CD4-positive, CD25-positive, alpha-beta regulatory T cell (primary cell): ENCODE data around the gene ZNF609. TPM values are rescaled to one million over a fixed set of nuclear protein-coding genes. Genes with fewer than 3 reads are reported as not detected.
"Not testable (repeated sequence)": the region's sequence is repeated elsewhere in the genome, so short reads cannot be mapped to it uniquely, and the experiment has no call there.

ENCODE experiments used
- ATAC-seq, 2 donors: fragments of 150-1000 bp; cut with Tn5 transposase; one replicate each; pipeline ENCODE4 v1.10.0; 2021; ENCODE audit warnings: low read depth in 2 of 2, moderate number of reproducible peaks in 2 of 2, moderate library complexity in 1 of 2
- DNase-seq, 3 donors: peaks; one replicate each; pipeline versions ENCODE4 v3.0.0 to v3.0.0-alpha.2; 2012 to 2022; ENCODE audit warnings: mixed read lengths in 1 of 3
- H3K27ac ChIP-seq: one replicate; pipeline ENCODE4 v1.7.0; 2013; ENCODE audit warnings: mild to moderate bottlenecking, low read length; ENCODE audit not compliant: insufficient read depth, poor library complexity, severe bottlenecking
- H3K27me3 ChIP-seq: one replicate; pipeline ENCODE4 v1.7.0; 2013; ENCODE audit warnings: low read length; ENCODE audit not compliant: control insufficient read depth, insufficient read depth
- H3K36me3 ChIP-seq: one replicate; pipeline ENCODE4 v1.7.0; 2013; ENCODE audit warnings: mild to moderate bottlenecking, low read length, moderate library complexity; ENCODE audit not compliant: control insufficient read depth, insufficient read depth
- H3K4me1 ChIP-seq: 2 replicates; pipeline ENCODE4 v1.7.0; 2013; ENCODE audit warnings: mild to moderate bottlenecking, low read length; ENCODE audit not compliant: insufficient read depth, control insufficient read depth, poor library complexity, severe bottlenecking
- H3K4me3 ChIP-seq: one replicate; pipeline ENCODE4 v1.7.0; 2013; ENCODE audit warnings: low read depth, mild to moderate bottlenecking, low read length, moderate library complexity
- H3K9me3 ChIP-seq, 2 experiments: 1 replicate in 1 of 2; 2 replicates in 1 of 2; pipeline ENCODE4 v1.7.0; 2013; ENCODE audit warnings: low read length in 2 of 2, mild to moderate bottlenecking in 1 of 2, moderate library complexity in 1 of 2; ENCODE audit not compliant: control insufficient read depth in 2 of 2
- H3K27ac Mint-ChIP-seq, 3 donors: one replicate each; pipeline ENCODE4 v1.8.0; 2020 to 2022; ENCODE audit warnings: mild to moderate bottlenecking in 3 of 3, mixed read lengths in 3 of 3, moderate library complexity in 2 of 3
- H3K27me3 Mint-ChIP-seq: one replicate; pipeline ENCODE4 v1.8.0; 2022; ENCODE audit warnings: mild to moderate bottlenecking, mixed read lengths
- H3K36me3 Mint-ChIP-seq: one replicate; pipeline ENCODE4 v1.8.0; 2020; ENCODE audit warnings: mixed read lengths
- H3K4me1 Mint-ChIP-seq, 4 donors: one replicate each; pipeline ENCODE4 v1.8.0; 2020 to 2022; ENCODE audit warnings: mixed read lengths in 4 of 4, mild to moderate bottlenecking in 1 of 4
- H3K4me3 Mint-ChIP-seq, 4 donors: one replicate each; pipeline ENCODE4 v1.8.0; 2020 to 2022; ENCODE audit warnings: mild to moderate bottlenecking in 4 of 4, mixed read lengths in 4 of 4, moderate library complexity in 3 of 4
- H3K9me3 Mint-ChIP-seq, 7 donors: one replicate each; pipeline ENCODE4 v1.8.0; 2020 to 2022; ENCODE audit warnings: mixed read lengths in 7 of 7, mild to moderate bottlenecking in 3 of 7, moderate library complexity in 2 of 7
- polyA plus RNA-seq, 4 donors: library from polyadenylated mRNA; unstranded; fragments of 300-500 nt; fragmentation: Illumina TruSeq; gene quantifications; one replicate each; pipeline ENCODE4 v1.2.3, GENCODE V29; 2021
- total RNA-seq: library from RNA; stranded (reverse); gene quantifications from one replicate; pipeline ENCODE4 v1.2.3, GENCODE V29; 2022

The ZNF609 gene
- total and polyA plus RNA-seq, 5 donors from 2014 or later: 0.64 to 39.0 (median 2.0) TPM

GRCh38 chr15:64604319-64604718, 143.9 kb downstream of the ZNF609 start:
- Histone ChIP-seq H3K4me3 (no peak overlapping the region), H3K27me3 (no peaks in the 10 kb centered on the region), H3K4me1 (peaks cover 10% of the 10 kb centered on the region), H3K27ac (no peak overlapping the region), H3K36me3 (no peaks in the 10 kb centered on the region), H3K9me3 (no peaks in the 10 kb centered on the region)
- H3K9me3 Mint-ChIP-seq: no peaks in the 10 kb centered on the region
- peaks cover 23 to 42% (median 28%) of the 10 kb centered on the region in 4 donors for H3K4me1 Mint-ChIP-seq
- peak overlapping the region in 2 of 3 donors; percentile 28 to 52 for H3K27ac Mint-ChIP-seq
- no peaks in the 10 kb centered on the region for H3K27me3 Mint-ChIP-seq
- no peak overlapping the region for H3K4me3 Mint-ChIP-seq
- DNase-seq: no peak
- no peak for ATAC-seq
- peaks cover 5% of the 10 kb centered on the region for H3K36me3 Mint-ChIP-seq

GRCh38 chr15:64607416-64607815, 147.0 kb downstream of the ZNF609 start:
- not testable (repeated sequence) for H3K9me3 Mint-ChIP-seq, DNase-seq, H3K9me3 ChIP-seq, H3K27me3 ChIP-seq, H3K36me3 ChIP-seq, H3K4me3 Mint-ChIP-seq, ATAC-seq, H3K27me3 Mint-ChIP-seq, H3K27ac Mint-ChIP-seq, H3K27ac ChIP-seq, H3K4me1 ChIP-seq, H3K4me3 ChIP-seq, H3K36me3 Mint-ChIP-seq
- peaks cover 17 to 32% (median 27%) of the 10 kb centered on the region in 4 donors for H3K4me1 Mint-ChIP-seq

GRCh38 chr15:64610257-64610919, 150.0 kb downstream of the ZNF609 start:
- no peaks in the 10 kb centered on the region for H3K9me3 ChIP-seq
- H3K36me3 ChIP-seq: no peaks in the 10 kb centered on the region
- Mint-ChIP-seq H3K9me3 (no peaks in the 10 kb centered on the region), H3K4me3 (no peak overlapping the region), H3K36me3 (no peaks in the 10 kb centered on the region), H3K4me1 (peaks cover 6 to 27% (median 20%) of the 10 kb centered on the region in 4 donors), H3K27ac (peak overlapping the region in 1 of 3 donors; percentile 33), H3K27me3 (no peaks in the 10 kb centered on the region)
- H3K4me1 ChIP-seq: no peaks in the 10 kb centered on the region
- no peak for ATAC-seq
- H3K27me3 ChIP-seq: no peaks in the 10 kb centered on the region
- no peak overlapping the region for H3K27ac ChIP-seq
- DNase-seq: no peak
- H3K4me3 ChIP-seq: no peak overlapping the region

- no peak for ATAC-seq
- no peaks in the 10 kb centered on the region for H3K9me3 ChIP-seq
- H3K27ac ChIP-seq: no peak overlapping the region
- Mint-ChIP-seq H3K27me3 (no peaks in the 10 kb centered on the region), H3K9me3 (no peaks in the 10 kb centered on the region), H3K4me3 (no peak overlapping the region), H3K27ac (peak overlapping the region in 2 of 3 donors; percentile 33 to 49), H3K36me3 (no peaks in the 10 kb centered on the region), H3K4me1 (peaks cover 13 to 34% (median 24%) of the 10 kb centered on the region in 4 donors)
- DNase-seq: no peak
- H3K36me3 ChIP-seq: no peaks in the 10 kb centered on the region
- H3K27me3 ChIP-seq: no peaks in the 10 kb centered on the region
- peaks cover 4% of the 10 kb centered on the region for H3K4me1 ChIP-seq
- H3K4me3 ChIP-seq: no peak overlapping the region
Measured at GRCh38 chr15:64611085-64611725, 150.8 kb downstream of the ZNF609 start.

- Mint-ChIP-seq H3K27ac (no peak overlapping the region), H3K4me3 (no peak overlapping the region), H3K4me1 (peaks cover 18 to 48% (median 32%) of the 10 kb centered on the region in 4 donors), H3K36me3 (no peaks in the 10 kb centered on the region), H3K27me3 (no peaks in the 10 kb centered on the region), H3K9me3 (no peaks in the 10 kb centered on the region)
- Histone ChIP-seq H3K4me3 (no peak overlapping the region), H3K4me1 (peaks cover 7% of the 10 kb centered on the region), H3K27ac (no peak overlapping the region), H3K9me3 (no peaks in the 10 kb centered on the region), H3K36me3 (no peaks in the 10 kb centered on the region), H3K27me3 (no peaks in the 10 kb centered on the region)
- no peak for ATAC-seq
- no peak for DNase-seq
Measured at GRCh38 chr15:64614519-64614918, 154.1 kb downstream of the ZNF609 start.

GRCh38 chr15:64617727-64618126, 157.3 kb downstream of the ZNF609 start:
- ATAC-seq: no peak
- Mint-ChIP-seq H3K4me1 (peaks cover 30 to 66% (median 46%) of the 10 kb centered on the region in 4 donors), H3K9me3 (no peaks in the 10 kb centered on the region), H3K36me3 (no peaks in the 10 kb centered on the region), H3K4me3 (no peak overlapping the region), H3K27ac (peak overlapping the region; percentile 31 to 66 (median 64)), H3K27me3 (no peaks in the 10 kb centered on the region)
- H3K27ac ChIP-seq: no peak overlapping the region
- no peaks in the 10 kb centered on the region for H3K9me3 ChIP-seq
- no peaks in the 10 kb centered on the region for H3K27me3 ChIP-seq
- DNase-seq: no peak
- peaks cover 35% of the 10 kb centered on the region for H3K4me1 ChIP-seq
- no peak overlapping the region for H3K4me3 ChIP-seq
- no peaks in the 10 kb centered on the region for H3K36me3 ChIP-seq

- ATAC-seq (no peak), DNase-seq (no peak)
- Mint-ChIP-seq H3K27ac (peak overlapping the region; percentile 31 to 66 (median 64)), H3K36me3 (no peaks in the 10 kb centered on the region), H3K4me1 (peaks cover 34 to 69% (median 48%) of the 10 kb centered on the region in 4 donors), H3K9me3 (no peaks in the 10 kb centered on the region), H3K27me3 (no peaks in the 10 kb centered on the region), H3K4me3 (no peak overlapping the region)
- Histone ChIP-seq H3K27ac (no peak overlapping the region), H3K27me3 (no peaks in the 10 kb centered on the region), H3K4me3 (no peak overlapping the region), H3K36me3 (no peaks in the 10 kb centered on the region), H3K9me3 (no peaks in the 10 kb centered on the region), H3K4me1 (peaks cover 39% of the 10 kb centered on the region)
Measured at GRCh38 chr15:64618138-64618537, 157.8 kb downstream of the ZNF609 start.

- no peak overlapping the region for H3K4me3 ChIP-seq
- Mint-ChIP-seq H3K9me3 (no peaks in the 10 kb centered on the region), H3K4me3 (no peak overlapping the region), H3K27ac (peak overlapping the region in 1 of 3 donors; percentile 64), H3K27me3 (no peaks in the 10 kb centered on the region), H3K36me3 (no peaks in the 10 kb centered on the region), H3K4me1 (peaks cover 38 to 73% (median 52%) of the 10 kb centered on the region in 4 donors)
- DNase-seq (no peak), ATAC-seq (no peak)
- no peaks in the 10 kb centered on the region for H3K9me3 ChIP-seq
- no peak overlapping the region for H3K27ac ChIP-seq
- H3K36me3 ChIP-seq: no peaks in the 10 kb centered on the region
- H3K4me1 ChIP-seq: peaks cover 43% of the 10 kb centered on the region
- no peaks in the 10 kb centered on the region for H3K27me3 ChIP-seq
Measured at GRCh38 chr15:64618540-64618939, 158.2 kb downstream of the ZNF609 start.
